Erythroblast (primary cell): ENCODE data around the gene EHBP1L1.

ENCODE experiments used
- DNase-seq, 2 experiments: peaks; one replicate each; lab custom pipeline; 2025; lab: John Stamatoyannopoulos, UW
- GATA1 ChIP-seq: IDR thresholded peaks from 2 replicates; pipeline ENCODE4 v1.6.1; 2011; ENCODE audit warnings: low read depth, mild to moderate bottlenecking, control low read depth, low read length, moderate library complexity
- POLR2A ChIP-seq: IDR thresholded peaks from 2 replicates; pipeline ENCODE4 v1.6.1; 2011; ENCODE audit warnings: mild to moderate bottlenecking, low read length

Gene EHBP1L1

DNA sequence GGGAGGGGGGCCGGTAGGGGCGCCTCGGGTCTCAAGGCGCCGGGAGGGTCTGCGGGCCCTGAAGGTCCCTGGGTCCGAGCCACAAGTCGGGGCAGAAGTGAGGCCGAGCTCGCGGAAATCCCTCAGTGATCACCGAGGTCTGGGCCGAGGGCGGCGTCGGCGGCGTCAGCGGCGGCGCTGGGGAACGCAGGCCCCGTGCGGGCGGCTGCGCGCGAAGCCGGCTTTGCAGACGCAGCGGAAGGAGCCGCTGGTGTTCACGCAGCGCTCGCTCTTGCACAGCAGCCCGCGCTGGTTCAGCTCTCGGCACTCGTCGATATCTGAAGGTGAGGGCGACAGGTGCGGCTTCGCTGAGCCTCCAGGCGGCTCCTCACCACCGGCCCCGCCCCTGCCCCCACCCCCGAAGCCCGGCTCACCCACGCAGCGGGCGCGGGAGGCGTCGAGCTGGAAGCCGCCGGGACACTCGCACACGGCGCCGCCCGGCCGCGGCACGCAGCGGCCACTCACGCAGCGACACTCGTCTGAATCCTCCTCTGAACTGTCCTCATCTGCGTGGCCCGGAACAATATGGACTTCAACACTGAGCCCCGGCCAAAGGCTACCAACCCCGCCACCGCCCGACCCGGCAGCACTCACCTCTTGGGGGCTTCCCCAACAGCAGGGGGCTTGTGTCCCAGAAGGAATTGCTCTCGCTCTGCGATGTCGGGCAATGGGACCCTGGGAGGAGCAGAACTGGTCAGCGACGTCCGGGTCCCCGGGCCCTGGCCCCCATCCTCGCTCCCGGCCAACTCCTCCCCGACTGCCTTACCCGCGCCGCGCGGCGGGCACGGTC, 36.7 kb upstream of the EHBP1L1 start:
- no peak for DNase-seq

GRCh38 chr11:65539744-65540289, 36.0 kb upstream of the EHBP1L1 start:
- TF ChIP-seq POLR2A (no peak), GATA1 (no peak)

More for the DNA sequence above, 36.7 kb upstream of the EHBP1L1 start:
- TF ChIP-seq GATA1 (no peak), POLR2A (no peak)

DNA sequence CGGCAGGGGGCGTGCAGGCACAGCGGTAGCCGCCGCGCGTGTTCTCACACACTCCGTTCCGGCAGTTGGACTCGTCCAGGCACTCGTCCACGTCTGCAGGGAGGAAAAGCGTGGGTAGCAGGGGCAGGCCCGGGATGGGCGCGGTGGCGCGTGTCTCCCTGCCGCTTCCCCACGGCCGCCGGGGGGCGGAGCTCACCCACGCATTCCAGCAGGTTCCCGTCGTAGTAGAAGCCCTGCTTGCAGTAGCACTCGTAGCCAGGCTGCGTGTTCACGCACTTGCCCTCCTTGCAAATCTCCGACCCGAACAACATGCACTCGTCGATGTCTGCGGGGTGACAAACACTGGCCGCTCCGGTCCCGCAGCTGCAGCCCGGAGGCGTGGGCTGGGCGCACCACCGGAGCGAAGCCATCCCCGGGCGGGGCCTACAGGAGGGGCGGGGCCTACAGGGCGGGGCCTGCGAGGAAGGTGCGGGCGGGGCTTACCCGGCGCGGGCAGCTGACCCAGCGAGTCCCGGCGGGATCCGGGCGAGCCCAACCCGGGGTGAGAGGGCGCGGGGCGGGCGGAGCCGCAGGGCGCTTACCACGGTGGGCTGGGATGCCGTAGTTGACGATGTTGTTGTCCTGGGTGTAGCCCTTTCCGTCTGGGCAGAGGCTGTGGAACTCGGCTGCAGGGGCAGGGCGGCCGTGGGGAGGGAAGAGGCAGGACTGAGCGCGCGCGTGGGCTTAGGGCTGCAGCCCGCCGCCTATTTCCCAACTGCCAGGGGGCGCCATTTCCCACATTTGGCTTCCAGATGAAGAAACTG, 35.4 kb upstream of the EHBP1L1 start:
- DNase-seq = peak; percentile 92 to 96
- TF ChIP-seq POLR2A (peak; percentile 12), GATA1 (no peak)

More at GRCh38 chr11:65539744-65540289, 36.0 kb upstream of the EHBP1L1 start:
- no peak for DNase-seq

DNA sequence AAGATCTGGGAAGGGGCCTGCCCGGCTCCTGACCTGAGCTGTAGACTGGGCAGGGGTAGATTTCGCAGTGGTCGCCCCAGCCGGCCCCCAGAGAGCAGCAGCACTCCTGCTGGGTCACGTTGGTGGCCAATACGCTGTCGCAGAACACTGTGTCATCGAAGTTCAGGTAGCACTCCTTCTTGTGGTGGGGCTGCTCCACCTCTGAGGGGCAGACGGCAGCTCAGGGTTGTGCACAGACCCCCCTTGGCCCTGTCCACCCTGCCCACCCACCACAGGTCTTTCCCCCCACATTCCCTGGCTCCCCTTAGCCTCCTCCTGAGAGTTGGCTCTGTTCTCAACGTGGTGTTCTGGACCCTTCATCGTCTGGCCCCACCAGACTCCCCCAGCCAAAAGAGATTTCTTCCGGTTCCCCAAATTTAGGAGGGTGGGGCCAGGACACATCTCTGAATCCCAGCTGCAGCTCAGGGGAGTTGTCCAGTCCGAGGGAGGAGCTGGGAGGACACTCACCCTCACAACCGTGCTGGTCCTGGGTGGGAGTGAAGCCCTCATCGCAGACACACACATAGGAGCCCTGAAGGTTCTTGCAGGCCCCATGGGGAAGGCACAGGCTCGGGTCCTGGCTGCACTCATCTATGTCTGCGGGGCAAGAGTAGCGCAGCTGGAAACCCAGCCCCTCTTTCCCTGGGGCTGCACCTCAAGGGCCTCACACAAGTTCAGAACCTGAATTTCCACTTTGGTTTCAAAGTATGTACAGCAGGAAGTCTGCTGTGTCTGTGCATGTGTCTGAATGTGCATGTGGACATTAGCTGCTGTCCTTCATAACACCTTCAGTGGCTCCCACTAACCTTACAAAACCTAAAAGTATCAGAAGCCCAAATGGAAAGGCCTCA, 34.5 kb upstream of the EHBP1L1 start:
- TF ChIP-seq GATA1 (no peak), POLR2A (no peak)
- DNase-seq = no peak

GRCh38 chr11:65542738-65543390, 33.0 kb upstream of the EHBP1L1 start:
- TF ChIP-seq POLR2A (no peak), GATA1 (no peak)
- no peak for DNase-seq

DNA sequence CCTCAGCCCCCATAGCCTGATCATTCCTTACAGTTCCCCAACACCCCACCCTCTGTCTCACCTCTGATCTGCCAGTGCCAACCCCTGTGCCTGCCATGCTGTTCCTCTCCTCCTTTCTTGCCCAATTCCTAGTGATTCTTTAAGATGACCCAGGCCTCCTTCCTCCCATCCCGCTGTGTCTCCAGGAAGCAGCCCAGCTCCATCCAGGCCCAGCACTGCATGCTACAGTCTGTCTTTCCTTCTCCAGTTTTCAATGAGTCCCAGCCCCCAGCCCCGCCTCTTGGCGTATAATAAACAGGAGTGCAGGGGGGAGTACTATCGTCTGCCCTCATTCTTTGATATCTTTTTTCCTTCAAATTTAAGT, 30.0 kb upstream of the EHBP1L1 start:
- no peak for DNase-seq

GRCh38 chr11:65546217-65546958, 29.5 kb upstream of the EHBP1L1 start:
- peak; percentile 92 to 97 for DNase-seq
- TF ChIP-seq POLR2A (no peak), GATA1 (no peak)

More for the DNA sequence above, 30.0 kb upstream of the EHBP1L1 start:
- TF ChIP-seq GATA1 (no peak), POLR2A (no peak)

GRCh38 chr11:65547446-65548125, 28.3 kb upstream of the EHBP1L1 start:
- TF ChIP-seq POLR2A = no peak
- no peak for TF ChIP-seq GATA1
- no peak for DNase-seq

GRCh38 chr11:65548395-65548794, 27.5 kb upstream of the EHBP1L1 start:
- no peak for DNase-seq
- TF ChIP-seq GATA1 = no peak
- TF ChIP-seq POLR2A = no peak

- TF ChIP-seq GATA1 (no peak), POLR2A (no peak)
- DNase-seq = no peak
These were observed 26.8 kb upstream of the EHBP1L1 start for GRCh38 chr11:65549096-65549495.

- DNase-seq = peak; percentile 74 to 76
- TF ChIP-seq POLR2A = no peak
- no peak for TF ChIP-seq GATA1
These were observed 24.1 kb upstream of the EHBP1L1 start for GRCh38 chr11:65551572-65552387.

GRCh38 chr11:65552388-65552951, 23.4 kb upstream of the EHBP1L1 start:
- DNase-seq = no peak
- TF ChIP-seq POLR2A (no peak), GATA1 (no peak)
